EL (cell line): Measurements from ENCODE around the gene COL6A2.
"Not testable (repeated sequence)": the region's sequence is repeated elsewhere in the genome, so short reads cannot be mapped to it uniquely, and the experiment has no call there.

Source experiments
- DNase-seq: peaks from one replicate; pipeline ENCODE4 v3.0.0-alpha.2; 2016

The COL6A2 gene

DNA sequence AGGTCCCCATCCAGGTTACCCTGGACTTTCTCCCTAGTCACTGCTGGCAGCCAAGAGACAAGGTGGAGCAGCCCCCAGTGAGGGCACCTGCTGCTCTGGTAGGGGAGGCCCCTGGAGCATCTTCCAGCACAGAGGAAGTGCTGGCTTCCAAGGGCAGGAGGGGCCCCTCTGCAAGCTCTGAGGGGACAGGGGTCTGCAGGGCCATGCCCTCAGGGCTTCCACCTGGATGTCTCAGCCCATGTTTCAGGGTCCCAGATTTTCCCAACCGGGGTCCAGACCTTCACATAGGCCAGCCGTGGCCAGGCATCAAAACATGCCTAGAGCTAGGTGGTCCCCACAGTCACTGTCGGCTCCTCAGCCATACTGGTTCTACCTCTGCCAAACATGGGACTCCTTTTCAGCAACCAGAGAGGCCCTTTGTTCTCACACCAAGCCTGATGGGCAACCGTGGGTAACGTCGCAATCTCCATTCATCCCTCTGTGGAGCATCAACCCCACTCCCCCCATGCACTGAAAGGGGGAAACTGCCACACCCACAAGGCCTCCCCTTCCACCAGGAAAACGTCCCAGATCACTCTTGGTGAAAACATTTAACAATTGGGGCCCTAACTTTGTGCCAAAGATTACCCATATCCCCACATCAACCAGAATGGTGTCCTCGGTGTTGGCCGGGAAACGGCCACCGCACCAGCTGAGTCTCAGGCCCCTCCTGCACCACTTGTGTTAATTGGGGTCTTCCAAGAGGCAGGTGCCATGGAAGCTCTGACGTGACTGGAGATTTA, 1.9 kb upstream of the COL6A2 start:
- no peak for DNase-seq

DNA sequence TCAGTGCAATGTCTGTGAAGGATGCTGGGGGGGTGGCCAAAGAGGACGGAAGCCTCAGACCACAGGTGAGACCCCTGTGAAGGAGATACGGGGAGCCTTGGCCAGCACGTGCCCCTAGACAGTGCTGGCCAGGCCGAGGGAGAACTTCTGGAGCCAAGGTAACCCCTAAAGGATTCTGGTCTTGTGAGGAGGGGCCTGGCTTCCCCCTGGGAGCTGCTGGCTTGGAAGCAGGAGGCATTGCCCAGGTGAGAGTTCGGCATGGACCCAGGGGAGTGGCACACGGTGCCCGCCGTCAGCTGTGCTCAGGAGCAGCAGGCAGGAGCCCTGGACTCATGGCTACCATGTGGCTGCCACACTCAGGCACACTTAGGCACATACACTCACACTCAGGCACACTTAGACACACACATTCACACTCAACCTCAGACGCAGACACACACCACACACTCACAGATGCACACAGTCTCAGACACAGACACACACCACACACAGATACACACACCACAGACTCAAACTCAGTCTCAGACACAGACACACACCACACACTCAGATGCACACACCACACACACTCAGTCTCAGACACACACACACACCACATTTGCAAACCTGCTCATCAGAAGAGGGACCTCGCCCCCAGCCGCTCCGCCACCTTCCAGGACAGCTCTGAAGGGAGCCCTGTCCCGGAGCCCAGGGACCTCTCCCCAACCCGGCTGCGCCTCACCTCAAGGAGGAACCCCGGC, 1.1 kb upstream of the COL6A2 start:
- no peak for DNase-seq

DNA sequence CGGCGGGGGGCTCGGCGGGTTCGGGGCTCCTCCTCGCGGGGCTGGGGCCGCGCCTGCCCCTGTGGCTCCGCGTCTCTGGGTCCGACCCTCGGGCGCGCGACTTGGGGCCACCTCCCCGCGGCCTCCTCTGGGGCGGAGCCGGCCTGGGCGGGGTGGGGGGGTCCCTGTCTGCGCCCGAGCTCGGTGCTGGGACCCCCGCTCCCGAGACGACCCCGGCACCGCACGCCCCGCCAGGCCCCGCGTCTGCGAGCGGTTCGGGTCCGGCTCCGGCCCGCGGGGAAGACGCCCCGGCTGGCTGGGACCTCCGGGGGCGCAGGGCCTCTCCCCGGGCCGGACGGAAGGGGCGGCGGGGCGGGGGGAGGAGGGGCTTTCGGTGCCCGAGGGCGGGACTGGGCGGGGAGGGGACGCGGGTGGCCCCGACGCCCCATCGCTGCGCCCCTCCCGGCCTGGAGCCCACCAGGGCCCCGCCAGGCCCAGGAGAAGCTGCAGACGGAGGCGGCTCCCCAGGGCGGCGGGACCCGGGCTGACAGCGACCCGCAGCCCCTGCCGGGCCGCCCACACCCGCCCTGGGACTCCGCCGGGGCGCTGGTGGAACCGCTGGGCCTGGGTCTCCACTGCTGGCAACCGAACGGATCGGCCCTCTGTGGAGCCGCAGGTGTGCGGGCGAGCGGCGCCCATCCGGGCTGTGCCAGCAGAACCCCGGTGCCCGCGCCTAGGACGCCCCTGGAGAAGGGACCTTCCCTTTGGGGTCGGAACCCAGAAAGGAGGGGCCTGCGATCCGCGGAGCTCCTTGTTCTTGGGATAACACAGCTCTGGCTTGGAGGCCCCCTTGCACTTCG, 610 bp downstream of the COL6A2 start:
- peak; percentile 33 for DNase-seq

DNA sequence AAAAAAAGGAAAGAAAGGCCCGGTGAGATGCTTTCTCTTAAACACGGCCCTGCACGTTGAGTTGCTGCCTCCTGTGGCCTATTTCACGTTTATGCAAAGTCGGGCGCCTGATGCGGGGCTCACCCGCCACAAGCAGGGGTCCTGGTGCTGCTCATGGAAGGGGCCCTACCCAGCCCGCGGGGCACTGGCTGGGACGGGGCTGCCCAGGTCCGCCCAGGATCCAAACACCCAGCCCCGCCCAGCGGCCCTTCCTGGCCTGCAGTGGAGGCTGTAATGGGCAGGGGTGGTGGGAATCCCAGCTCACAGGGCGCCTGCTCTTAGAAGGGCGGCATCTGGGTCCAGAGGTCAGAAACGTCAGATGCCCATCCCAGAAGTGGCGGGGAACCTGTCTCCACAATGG, 1.6 kb downstream of the COL6A2 start:
- DNase-seq = peak; percentile 62

DNA sequence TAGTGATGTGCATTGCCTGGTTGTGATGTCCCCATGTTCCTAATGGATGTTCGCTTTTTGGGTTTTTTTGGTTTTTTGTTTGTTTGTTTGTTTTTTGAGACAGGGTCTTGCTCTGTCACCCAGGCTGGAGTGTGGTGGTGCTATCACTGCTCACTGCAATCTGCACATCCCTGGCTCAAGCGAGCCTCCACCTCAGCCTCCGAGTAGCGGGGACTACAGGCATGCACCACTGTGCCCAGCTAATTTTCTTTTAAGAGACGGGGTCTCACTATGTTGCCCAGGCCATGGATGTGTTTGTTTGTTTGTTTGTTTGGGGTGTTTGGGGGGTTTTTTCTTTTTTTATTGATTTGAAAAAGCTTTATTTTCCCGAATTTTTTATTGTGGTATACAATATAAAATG, 2.1 kb downstream of the COL6A2 start:
- DNase-seq = no peak

DNA sequence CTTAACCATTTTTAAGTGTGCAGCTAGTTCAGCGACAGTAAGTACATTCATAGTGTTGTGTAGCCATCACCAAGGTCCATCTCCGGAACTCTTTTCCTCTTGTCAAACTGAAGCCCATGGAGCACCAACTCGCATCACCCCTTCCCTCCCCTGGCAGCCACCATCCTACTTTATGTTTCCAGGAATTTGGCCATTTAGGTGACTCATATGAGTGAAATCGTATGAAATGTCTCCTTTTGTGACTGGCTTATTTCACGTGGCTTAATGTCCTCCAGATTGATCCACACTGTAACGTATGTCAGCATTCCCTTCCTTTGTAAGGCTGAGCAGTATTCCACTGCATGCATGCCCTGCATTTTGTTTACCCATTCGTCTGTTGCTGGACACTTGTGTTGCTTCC, 2.5 kb downstream of the COL6A2 start:
- DNase-seq = peak; percentile 82

DNA sequence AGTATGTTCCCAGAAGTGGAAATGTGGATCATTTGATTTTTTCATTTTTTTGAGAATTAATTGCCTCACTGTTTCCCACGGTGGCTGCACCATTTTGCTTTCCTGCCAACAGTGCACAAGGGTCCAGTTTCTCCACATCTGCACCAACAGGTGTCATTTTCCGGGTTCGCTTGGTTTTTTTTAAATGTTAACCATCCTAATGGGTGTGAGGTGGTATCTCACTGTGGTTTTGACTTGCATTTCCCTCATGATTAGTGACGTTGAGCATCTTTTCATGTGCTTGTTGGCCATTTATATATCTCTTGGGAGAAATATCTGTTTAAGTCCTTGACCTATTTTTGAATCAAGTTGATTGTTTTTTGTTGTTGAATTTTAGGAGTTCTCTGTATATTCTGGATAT, 3.0 kb downstream of the COL6A2 start:
- DNase-seq = no peak

DNA sequence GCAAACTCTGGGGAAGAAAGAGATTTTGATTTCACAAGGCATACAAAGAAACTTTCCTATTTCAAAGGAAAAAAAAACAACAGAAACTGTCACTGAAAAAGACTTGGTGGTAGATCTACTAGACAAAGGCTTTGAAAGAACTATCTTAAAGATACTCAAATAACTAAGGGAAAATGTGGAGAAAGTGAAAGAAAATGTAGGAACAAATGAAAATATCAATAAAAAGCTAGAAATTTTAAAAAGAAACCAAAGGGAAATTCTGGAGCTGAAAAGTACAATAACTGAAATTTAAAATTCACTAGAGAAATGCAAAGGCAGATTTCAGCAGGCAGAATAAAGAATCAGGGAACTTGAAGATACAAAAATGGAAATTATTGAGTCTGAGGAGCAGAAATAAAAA, 6.2 kb downstream of the COL6A2 start:
- DNase-seq = no peak

DNA sequence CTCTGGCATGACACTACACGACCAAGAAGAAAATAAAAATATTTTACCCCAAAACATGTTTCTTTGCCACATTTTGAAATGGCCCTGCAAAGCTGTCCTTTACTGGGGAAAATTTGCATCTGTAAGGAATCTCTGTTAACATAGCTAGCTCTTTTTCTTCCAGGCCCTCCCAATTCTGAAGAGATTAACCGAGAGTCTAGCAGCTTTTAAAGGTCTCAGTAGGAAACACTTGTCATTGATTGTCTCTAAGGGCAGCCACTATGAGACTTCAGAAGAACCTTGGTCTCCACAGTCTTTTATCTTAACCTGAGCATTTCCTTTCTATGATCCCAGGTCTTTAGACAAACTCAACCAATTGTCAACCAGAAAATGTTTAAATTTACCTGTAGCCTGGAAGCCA, 9.5 kb downstream of the COL6A2 start:
- not testable (repeated sequence) for DNase-seq

DNA sequence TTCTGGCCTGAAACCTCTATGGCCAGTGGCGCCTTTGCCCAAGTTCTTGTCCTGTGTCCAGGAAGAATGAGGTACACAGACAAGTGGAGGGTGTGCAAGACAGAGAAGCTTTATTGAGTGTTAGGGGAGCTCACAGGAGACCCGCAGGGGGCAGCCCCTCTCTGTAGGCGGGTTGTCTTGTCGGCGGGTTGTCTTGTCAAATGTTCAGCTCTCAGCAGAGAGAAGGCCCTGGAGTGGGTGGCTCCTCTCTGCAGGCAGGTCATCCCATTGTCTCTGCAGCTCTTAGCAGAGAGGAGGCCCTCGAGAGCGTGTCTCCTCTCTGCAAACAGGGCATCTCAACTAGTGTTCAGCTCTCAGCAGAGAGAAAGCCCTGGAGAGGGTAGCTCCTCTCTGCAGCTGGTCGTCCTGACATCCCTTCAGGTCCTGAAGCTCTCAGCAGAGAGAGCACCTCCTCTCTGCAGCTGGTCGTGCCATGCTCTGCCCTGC, 11.0 kb downstream of the COL6A2 start:
- DNase-seq = no peak

DNA sequence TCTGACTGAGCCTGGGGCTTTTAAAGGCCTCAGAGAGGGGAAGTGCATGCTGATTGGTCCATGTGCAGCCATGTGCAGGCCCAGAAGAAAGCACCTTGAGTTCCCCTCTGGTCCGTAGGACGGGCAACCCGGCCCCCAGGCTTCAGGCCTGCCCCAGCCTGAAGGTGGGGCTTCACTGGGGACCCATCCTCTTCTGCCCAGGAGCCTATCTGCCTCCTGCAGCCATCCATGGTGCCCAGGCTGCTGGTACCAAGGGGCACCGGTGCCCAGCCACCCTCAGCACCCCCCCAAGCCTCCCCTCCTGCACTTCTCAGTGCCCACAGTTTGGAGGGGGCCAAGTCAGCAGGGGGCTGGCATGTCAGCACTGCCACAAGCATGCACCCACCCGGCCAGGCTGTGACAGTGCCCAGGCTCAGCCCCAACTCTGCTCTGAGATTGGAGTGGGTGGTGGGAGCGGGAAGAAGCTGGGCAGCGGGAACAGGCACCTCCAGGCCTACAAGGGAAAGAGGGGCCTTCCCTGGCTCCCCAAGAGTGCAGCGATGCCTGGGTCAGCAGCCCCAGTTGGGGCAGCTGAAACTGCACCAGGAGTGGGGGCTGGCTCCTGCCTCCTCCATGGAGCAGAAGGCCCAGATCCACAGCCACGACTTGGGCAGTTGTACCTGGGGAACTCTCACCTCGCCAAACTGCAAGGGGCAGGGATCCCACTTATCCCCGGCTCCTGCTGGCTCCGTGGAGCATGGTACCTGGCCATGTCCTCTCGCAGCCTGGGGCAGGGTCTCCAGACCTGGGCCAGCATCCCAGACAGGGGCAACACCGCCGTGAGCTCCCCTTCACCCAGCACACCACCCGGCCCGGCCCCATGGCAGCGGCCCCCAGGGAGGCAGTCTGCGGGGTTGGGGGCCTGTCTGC, 11.7 kb downstream of the COL6A2 start:
- no peak for DNase-seq

DNA sequence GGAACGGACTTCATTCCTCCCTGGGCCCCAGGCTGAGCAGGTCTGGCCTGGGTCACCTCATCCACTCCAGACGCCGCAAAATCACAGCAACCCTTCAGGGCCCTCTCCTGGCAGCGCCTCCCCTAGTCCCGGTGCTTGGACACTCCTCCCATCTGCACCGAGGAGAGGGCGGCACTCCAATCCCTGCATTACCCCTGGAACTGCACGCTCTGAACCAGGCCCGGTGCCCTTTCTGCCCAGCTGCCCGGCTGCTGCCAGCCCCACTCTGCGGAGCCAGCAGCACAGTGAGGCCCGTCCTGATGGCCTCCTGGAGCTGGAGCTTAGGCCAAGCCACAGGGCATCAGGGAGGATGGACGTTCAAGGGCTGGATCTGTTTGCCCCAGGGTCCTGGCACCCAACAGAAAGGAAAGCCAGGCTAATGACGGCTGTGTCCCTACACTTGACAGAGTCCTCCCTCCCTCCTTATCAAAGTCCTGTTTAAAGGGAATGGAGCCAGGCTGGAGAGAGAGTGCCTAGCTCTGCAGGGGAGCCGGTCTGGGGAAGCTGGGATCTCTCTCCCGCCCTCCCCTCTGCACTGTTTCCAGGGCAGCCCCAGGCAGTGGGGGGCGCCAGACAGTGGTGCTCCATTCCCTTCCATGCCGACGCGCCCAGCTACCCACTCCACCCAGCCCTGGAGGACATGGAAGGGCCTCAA, 12.7 kb downstream of the COL6A2 start:
- DNase-seq = no peak

DNA sequence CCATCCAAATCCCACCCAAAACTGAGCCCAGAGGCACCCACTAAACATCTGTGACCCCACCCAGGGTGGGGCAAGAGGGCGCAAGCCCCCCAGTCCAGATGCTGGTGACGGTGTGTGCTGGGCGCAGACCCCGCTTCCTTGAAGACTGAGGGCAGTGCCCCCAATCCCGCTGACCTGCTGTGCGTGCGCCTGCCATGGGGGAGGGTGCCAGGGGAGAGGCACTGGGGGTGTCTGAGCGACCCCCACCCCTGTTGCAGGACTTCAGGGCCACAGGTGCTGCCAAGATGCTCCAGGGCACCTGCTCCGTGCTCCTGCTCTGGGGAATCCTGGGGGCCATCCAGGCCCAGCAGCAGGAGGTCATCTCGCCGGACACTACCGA, 13.3 kb downstream of the COL6A2 start:
- no peak for DNase-seq

DNA sequence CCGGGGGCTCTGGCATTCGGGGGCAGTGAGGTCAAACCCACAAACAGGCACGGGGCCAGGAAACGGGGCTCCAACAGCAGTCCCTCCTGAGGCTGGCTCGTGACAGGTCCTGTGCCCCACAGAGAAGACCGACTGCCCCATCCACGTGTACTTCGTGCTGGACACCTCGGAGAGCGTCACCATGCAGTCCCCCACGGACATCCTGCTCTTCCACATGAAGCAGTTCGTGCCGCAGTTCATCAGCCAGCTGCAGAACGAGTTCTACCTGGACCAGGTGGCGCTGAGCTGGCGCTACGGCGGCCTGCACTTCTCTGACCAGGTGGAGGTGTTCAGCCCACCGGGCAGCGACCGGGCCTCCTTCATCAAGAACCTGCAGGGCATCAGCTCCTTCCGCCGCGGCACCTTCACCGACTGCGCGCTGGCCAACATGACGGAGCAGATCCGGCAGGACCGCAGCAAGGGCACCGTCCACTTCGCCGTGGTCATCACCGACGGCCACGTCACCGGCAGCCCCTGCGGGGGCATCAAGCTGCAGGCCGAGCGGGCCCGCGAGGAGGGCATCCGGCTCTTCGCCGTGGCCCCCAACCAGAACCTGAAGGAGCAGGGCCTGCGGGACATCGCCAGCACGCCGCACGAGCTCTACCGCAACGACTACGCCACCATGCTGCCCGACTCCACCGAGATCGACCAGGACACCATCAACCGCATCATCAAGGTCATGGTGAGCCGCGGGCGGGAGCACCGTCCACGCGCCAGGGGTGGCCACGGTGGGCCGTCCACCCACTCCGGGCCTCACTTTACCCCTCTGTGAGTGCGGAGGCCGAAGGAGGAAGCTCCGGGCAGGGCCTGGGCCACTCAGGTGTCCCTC, 14.2 kb downstream of the COL6A2 start:
- DNase-seq = no peak

DNA sequence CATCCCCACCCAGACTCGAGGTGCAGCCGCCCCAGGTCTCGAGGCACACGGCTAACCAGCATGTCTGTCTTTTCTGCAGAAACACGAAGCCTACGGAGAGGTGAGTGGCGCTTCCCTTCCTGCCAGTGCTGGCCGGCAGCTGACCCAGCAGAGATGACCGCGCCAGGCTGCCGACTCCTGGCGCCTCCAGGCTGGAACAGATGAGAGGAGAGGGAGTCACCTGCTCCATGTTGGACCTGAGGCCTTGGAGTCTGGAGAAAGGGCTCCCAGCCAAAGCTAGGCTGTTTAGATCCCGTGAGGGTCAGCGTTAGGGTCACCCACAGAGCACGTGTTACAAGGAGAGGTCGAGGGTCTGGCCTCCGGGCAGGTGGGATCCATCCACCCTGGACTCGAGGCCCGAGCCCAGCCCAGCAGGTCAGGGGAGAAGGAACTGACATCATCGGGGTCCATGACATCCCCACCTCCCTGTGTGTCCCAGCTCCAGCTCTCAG, 14.9 kb downstream of the COL6A2 start:
- no peak for DNase-seq

DNA sequence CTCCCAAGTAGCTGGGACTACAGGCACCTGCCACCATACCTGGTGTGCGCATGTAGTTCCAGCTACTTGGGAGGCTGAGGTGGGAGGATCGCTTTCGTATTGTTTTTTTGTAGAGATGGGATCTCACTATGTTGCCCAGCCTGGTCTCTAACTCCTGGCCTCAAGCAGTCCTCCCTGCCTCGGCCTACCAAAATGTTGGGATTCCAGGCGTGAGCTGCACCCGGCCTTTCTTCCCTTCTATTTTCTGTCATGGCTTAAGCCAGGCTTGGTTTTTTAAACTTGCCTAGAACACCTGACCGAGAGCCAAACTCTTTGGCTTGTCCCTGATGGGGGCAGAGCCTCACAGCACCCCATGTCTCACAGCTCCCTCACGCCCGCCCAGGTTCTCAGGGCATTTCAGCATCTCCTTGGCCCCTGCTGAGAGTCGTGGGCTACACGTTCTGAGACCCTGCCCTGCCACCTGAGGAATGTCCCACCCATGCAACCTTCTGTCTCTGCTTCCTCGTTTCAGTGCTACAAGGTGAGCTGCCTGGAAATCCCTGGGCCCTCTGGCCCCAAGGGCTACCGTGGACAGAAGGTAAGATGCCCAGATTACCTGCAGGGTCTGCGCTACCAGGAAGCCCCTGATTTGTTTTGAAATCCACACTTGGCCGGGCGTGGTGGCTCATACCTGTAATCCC, 15.7 kb downstream of the COL6A2 start:
- DNase-seq = no peak

DNA sequence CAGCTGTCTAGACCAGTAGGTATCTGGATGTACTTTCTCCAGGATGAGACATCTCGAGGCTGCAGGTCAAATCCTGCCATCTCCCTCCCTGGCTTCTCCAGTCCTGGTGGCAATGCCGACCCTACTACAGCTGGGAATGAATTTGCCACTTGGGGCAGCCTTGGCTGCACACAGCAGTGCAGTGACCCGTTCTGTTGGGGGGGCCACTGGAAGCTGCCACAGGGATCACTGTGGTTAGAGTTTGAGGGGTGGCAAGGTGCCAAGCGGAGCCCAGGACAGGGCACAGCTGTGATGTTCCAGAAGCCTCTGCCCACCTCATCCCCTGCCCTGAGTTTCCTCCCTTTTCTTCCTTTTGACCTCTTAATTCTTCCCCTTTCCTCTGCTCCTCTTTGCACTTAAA, 17.1 kb downstream of the COL6A2 start:
- no peak for DNase-seq

DNA sequence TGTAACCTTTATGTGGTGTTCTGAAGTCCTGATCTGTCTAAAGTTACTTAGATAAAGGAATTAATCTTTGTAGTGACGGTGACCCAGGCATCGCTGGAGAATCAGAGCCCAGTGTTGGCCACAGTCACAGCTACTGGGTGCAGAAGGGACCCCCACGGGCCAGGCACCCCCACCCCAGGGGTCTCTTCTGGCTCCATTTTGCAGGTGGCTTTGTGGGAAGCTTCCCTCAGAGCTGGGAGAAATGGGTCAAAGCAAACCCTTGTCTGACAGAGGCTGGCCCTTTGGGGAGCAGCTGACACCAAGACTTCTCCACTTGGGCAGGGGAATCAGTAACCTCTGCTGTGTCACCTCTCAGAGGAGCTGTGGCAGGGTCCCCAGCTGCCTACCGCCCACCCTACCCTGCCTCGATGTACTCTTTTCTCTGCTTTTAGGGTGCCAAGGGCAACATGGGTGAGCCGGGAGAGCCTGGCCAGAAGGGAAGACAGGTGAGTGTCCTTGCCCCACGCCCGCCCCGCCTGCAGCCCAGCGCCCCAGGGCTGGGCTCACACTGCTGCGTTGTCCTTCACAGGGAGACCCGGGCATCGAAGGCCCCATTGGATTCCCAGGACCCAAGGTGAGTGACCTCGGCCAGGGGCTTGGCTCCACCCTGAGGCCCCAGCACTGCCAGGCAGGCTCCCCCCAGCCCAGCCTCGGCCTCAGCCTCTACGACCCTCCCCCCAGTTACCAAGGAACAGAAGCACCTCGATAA, 17.7 kb downstream of the COL6A2 start:
- no peak for DNase-seq

DNA sequence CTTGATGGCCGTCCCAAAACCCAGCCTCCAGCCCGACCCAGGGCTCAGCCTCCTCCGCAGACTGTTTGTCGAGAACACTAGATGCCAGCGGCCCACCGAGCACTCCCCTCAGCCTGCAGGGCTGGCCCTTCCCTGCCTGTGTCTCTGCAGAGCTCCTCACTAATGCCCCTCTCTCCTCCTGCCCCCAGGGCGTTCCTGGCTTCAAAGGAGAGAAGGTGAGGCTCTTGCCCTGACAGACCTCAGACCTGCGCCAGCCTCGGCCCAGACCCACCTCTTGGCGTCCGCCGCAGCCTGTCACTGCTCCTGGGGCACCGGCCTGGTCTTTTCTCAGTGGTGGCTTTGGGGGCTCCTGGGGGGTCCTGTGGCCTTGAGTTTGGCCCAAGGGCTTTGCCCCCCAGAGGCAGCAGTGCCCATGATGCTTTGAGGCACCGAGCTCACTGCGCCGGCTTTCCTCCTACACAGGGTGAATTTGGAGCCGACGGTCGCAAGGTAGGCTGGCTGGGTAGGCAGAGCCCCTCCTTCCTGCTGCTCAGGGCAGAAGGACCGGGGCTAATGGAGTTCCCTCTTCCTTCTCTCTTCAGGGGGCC, 18.4 kb downstream of the COL6A2 start:
- DNase-seq = no peak
